ENCODE measurements around the gene TMTC1.

DNA sequence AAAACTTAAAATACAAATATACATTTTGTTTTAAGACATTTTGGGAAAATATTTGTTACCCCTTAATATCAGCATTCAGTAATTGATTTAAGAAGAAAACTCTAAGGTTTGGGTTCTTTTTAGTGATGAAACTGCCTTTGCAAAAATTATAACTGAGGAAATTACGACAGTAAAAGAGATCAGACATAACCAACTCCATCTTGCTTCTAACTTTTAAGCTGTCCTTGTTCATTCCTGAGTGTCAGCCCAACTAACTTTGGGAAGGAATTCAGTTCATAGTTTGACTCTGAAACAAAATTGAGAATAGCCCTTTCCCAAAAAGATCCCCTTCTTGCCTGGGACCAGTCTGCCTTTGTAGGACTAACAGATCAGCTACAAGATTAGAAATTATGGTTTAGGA, 93.0 kb downstream of the TMTC1 start:
- TF ChIP-seq, protein P1, sequence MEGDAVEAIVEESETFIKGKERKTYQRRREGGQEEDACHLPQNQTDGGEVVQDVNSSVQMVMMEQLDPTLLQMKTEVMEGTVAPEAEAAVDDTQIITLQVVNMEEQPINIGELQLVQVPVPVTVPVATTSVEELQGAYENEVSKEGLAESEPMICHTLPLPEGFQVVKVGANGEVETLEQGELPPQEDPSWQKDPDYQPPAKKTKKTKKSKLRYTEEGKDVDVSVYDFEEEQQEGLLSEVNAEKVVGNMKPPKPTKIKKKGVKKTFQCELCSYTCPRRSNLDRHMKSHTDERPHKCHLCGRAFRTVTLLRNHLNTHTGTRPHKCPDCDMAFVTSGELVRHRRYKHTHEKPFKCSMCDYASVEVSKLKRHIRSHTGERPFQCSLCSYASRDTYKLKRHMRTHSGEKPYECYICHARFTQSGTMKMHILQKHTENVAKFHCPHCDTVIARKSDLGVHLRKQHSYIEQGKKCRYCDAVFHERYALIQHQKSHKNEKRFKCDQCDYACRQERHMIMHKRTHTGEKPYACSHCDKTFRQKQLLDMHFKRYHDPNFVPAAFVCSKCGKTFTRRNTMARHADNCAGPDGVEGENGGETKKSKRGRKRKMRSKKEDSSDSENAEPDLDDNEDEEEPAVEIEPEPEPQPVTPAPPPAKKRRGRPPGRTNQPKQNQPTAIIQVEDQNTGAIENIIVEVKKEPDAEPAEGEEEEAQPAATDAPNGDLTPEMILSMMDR (IDR thresholded peaks at IDR 0.05), result no peak
- TF ChIP-seq POLR2A (IDR thresholded peaks at IDR 0.05), result no peak
